Cortex of kidney (tissue), 1 donor: ENCODE measurements around the gene AFF3.
"Not testable (repeated sequence)": the region's sequence is repeated elsewhere in the genome, so short reads cannot be mapped to it uniquely, and the experiment has no call there.

Source experiments
- DNase-seq: peaks from one replicate; lab custom pipeline; 2025; lab: John Stamatoyannopoulos, UW

Gene AFF3

DNA sequence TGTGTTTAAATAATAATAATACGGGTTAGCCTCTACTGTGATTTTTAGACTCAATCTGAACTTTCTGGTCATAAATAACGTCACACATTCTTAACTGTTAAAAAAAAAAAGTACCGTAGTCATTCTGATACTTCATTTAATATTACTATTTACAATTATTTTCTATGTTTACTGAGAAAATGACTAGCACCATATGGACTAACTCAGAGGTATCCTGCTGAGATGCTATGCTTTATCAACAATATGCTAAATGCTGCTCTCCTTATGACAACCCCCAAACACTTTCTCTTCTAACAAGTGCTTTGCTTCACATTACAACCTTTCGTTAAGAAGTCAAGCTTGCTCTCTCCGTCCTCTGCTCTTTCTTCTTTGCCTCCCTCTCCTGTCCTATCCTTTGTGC, 182.1 kb downstream of the AFF3 start:
- DNase-seq = no peak

- no peak for DNase-seq
Observed at GRCh38 chr2:99959261-99960014, 183.0 kb downstream of the AFF3 start.

DNA sequence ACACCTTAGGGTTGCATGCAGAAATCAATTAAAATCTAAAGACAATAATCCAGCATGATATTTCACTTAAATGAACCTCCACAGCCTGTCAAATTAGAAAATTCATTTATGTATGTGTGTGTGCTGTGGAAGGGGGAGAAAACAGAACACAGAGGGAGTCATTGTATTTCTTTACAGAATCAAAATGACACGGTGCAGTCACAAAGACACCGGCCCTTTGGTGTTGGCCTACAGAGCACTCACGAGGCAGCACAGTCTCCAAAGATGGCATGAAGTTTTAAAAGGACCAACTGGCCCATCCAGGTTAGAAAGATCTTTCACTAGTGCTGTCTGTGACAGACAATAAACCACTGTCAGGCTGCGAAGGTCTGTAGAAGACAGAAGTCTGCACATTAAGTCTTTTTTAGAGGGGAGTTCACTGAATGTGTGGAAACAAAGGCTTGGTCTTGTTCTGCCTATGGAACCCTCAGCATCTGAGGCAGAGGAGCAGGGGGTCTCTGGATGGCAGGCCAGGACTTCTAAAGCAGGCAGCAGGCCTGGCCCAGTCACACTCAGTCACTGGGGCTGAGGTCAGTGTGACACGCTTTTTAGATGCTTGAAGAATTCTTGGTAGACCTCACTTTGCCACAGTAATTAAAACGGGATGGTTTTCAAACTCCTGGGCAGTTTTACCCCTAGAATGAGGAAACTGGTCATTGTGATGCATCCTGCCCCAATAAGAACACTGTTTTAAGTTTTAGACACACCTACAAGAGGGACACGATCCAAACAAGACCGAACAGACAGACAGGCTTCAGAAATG, 184.9 kb downstream of the AFF3 start:
- no peak for DNase-seq

- DNase-seq = no peak
Observed at GRCh38 chr2:99956232-99957030, 186.0 kb downstream of the AFF3 start.

GRCh38 chr2:99953750-99954149, 188.6 kb downstream of the AFF3 start:
- no peak for DNase-seq

DNA sequence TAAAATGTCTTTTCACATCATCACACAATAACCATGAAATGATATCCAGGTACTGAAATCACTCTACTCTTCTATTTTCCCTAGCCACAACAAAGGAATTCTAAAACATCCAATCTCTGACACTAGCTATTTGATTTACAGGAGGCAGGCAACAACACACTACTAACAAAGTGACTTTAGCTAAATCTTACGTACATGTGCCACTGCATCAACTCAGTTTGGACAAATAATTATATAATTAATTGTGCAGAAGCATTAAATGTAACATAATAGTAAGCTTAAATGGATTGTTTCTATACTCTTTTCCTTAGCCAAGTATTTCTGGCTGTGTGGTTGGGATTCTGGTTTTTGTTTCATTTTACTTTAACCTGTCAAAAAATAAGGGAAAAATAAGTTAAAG, 192.4 kb downstream of the AFF3 start:
- DNase-seq = no peak

GRCh38 chr2:99949530-99949929, 192.9 kb downstream of the AFF3 start:
- no peak for DNase-seq

DNA sequence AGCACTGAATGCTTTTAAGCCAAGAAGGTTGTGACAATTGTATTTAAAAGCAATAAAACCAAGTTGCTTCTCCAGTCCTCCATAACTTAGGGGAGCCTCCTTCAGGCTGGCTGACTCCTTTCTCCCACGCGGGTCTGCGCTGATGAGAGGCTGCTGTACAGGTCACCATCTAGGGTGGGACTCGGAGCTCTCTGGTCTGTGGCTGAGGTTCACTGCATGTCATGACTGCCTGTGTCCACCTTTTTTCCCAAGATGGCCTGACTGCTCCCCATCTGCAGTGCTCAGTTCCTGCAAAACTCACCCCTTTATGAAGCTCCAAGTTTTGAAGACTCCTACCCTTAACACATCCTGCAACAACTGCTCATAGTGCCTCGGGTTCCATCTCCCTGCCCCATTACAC, 194.4 kb downstream of the AFF3 start:
- no peak for DNase-seq

GRCh38 chr2:99947366-99947765, 195.0 kb downstream of the AFF3 start:
- not testable (repeated sequence) for DNase-seq

DNA sequence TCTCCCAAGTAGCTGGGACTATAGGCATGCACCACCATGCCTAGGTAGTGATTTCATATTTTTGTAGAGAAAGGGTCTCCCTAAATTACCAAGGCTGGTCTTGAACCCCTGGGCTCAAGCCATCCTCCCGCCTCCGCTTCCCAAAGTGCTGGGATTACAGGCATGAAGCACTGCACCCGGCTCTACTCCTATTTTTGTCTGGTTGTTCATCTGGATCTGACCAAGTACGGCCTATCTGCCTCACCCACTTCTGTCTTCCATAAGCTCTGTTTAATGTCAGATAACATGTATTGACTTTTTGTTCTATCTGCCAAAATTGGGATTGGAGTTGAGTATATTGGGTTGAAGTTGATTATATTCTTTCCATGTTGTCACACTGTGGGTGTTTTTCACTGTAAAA, 198.4 kb downstream of the AFF3 start:
- no peak for DNase-seq

GRCh38 chr2:99942561-99943347, 199.6 kb downstream of the AFF3 start:
- DNase-seq = no peak

DNA sequence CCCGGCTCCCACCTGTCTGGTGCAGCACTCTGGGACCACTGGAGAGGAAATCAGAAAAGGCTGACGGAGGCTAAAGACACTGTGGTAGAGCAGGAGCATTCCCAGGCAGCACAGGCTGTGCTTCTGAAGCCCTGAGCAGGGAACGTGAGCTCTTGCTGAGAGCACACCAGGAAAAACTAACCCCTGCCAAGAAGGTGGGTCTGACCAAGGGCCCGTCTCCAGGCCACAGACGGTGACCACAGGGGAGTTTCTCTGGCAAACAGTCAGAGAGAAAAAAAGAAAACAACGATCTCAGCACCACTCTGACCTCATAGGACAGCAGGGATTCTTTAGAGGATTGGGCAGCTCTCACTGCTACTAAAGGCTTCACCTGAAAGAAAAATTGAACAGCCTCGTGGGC, 201.4 kb downstream of the AFF3 start:
- no peak for DNase-seq

DNA sequence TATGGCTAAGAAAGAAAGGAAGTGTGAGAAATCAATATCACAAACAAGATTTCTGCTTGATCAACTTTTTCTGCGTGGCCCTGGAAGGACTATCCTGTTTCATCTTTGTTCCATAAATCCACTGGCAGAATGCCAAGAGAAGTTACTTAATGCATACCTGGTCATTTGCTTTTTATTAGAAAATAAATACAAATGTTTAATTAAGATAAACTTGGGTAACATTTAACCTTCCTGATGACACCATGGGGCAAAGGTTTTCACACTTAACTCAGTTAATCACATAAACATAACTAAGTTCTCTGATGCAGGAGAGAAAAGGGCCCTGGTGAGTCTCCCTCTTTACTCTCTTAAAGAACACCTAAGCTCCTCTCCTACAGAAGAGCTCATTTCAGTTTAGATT, 203.3 kb downstream of the AFF3 start:
- no peak for DNase-seq

GRCh38 chr2:99938250-99938649, 204.1 kb downstream of the AFF3 start:
- no peak for DNase-seq

DNA sequence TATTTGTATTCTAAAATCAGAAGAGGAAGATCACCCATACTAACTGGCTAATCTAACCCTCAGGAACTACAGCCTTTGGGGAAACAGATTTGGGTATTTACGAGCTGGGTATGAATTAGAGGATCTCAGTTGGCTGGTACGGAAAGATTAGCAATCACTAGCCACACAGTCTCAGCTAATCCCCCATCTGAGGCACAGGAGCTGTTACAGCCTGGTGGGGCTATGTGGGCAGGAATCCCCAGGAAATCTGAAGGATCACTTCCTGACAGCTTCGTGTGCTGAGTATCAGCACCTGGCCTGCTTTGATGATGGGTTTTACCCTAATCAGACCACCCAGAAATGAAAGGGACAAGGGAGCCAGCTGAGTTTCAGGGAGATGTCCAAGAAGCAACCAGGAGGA, 206.3 kb downstream of the AFF3 start:
- DNase-seq = no peak

GRCh38 chr2:99935662-99936061, 206.7 kb downstream of the AFF3 start:
- no peak for DNase-seq

- no peak for DNase-seq
Observed at GRCh38 chr2:99933894-99934650, 208.3 kb downstream of the AFF3 start.

DNA sequence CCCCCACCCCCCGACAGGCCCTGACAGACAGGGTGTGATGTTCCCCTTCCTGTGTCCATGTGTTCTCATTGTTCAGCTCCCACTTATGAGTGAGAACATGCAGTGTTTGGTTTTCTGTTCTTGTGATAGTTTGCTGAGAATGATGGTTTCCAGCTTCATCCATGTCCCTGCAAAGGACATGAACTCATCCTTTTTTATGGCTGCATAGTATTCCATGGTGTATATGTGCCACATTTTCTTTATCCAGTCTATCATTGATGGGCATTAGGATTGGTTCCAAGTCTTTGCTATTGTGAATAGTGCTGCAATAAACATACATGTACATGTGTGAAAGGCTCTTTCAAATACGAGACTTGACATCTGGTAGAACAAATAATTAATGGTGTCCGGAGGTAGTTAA, 208.9 kb downstream of the AFF3 start:
- not testable (repeated sequence) for DNase-seq

DNA sequence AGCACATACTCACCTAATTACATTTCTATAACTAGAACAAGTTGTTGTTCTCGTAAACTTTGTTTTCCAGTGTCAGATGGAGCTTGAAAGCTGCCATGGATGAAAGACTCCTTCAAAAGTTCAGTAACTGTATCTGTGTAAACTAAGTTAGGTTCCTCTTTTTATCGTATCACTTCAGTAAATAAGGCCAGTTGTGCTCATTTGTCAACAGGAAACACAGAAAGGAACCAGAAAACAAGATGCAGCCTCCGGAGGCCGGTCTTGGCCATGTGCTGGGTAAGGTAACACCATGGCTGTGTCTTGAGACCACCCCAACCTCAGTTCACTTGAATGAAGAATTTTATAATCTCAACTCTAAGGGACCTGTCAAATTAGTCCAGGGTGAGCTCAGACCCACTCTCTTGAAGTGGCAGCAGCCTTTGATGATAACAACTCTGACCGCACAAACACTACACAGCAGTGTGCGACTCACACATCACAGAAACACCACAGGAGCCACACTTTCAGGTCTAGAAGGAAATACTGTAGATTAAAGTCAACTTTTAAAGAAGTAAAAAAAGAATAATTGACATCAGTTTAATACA, 213.8 kb downstream of the AFF3 start:
- DNase-seq = no peak

- not testable (repeated sequence) for DNase-seq
Observed at GRCh38 chr2:99927690-99928207, 214.6 kb downstream of the AFF3 start.
